Measurements from ENCODE around the gene TMEM97. TPM values are rescaled to one million over a fixed set of nuclear protein-coding genes. Genes with fewer than 3 reads are reported as not detected.

The TMEM97 gene
- total RNA-seq, 1 donor from 2014 or later = 3.9 TPM

- intact Hi-C loops (cut with DNase I) = no loop called here
- no peak for DNase-seq (ENCODE audit: low spot score)
Observed at GRCh38 chr17:28350271-28350670, 31.3 kb downstream of the TMEM97 start.

- DNase-seq (ENCODE audit: low spot score) = peak; percentile 98
- intact Hi-C loops (cut with DNase I) = loop anchor here (1.0 kb wide), 1 partner anchor 22 kb away; the partner anchor contains the start of genes IFT20 and TNFAIP1
Observed at GRCh38 chr17:28357061-28357900, 38.3 kb downstream of the TMEM97 start, which contains the start of gene POLDIP2. Gene POLDIP2, minus strand, starts transcription at chr17:28357527. Its CDS starts 79 bp downstream, at chr17:28357448.

- intact Hi-C loops (cut with DNase I) = loop anchor here (1.0 kb wide), 1 partner anchor 23 kb away; the partner anchor contains the start of genes IFT20 and TNFAIP1
- no peak for DNase-seq (ENCODE audit: low spot score)
Observed at GRCh38 chr17:28357901-28358197, 38.8 kb downstream of the TMEM97 start.

- intact Hi-C loops (cut with DNase I) = no loop called here
- no peak for DNase-seq (ENCODE audit: low spot score)
Observed at GRCh38 chr17:28363186-28363585, 44.2 kb downstream of the TMEM97 start.

GRCh38 chr17:28363776-28364650, 45.0 kb downstream of the TMEM97 start:
- intact Hi-C loops (cut with DNase I) = no loop called here
- no peak for DNase-seq (ENCODE audit: low spot score)

- intact Hi-C loops (cut with DNase I) = no loop called here
- DNase-seq (ENCODE audit: low spot score) = no peak
Observed at GRCh38 chr17:28364665-28365363, 45.8 kb downstream of the TMEM97 start, which contains the start of gene SEBOX. Gene SEBOX, minus strand, starts transcription at chr17:28365199. Its CDS starts 48 bp downstream, at chr17:28365151.

- intact Hi-C loops (cut with DNase I) = no loop called here
- no peak for DNase-seq (ENCODE audit: low spot score)
Observed at GRCh38 chr17:28365487-28365886, 46.5 kb downstream of the TMEM97 start.

- intact Hi-C loops (cut with DNase I) = no loop called here
- DNase-seq (ENCODE audit: low spot score) = no peak
Observed at GRCh38 chr17:28366605-28367004, 47.6 kb downstream of the TMEM97 start.

- peak; percentile 41 for DNase-seq (ENCODE audit: low spot score)
- intact Hi-C loops (cut with DNase I) = no loop called here
Observed at GRCh38 chr17:28367641-28368305, 48.8 kb downstream of the TMEM97 start.

- intact Hi-C loops (cut with DNase I) = no loop called here
Observed at GRCh38 chr17:28368306-28368831, 49.4 kb downstream of the TMEM97 start.

GRCh38 chr17:28368915-28369683, 50.1 kb downstream of the TMEM97 start:
- no peak for DNase-seq (ENCODE audit: low spot score)
- intact Hi-C loops (cut with DNase I) = no loop called here

More at GRCh38 chr17:28368306-28368831, 49.4 kb downstream of the TMEM97 start:
- no peak for DNase-seq (ENCODE audit: low spot score)

- DNase-seq (ENCODE audit: low spot score) = no peak
- intact Hi-C loops (cut with DNase I) = loop anchor here (5.0 kb wide), 1 partner anchor 32 kb away; the partner anchor contains the start of genes IFT20 and TNFAIP1
Observed at GRCh38 chr17:28369684-28370034, 50.7 kb downstream of the TMEM97 start.

GRCh38 chr17:28370035-28370743, 51.2 kb downstream of the TMEM97 start, which contains the start of gene VTN:
Gene VTN, minus strand, starts transcription at chr17:28370307. Its CDS starts 104 bp downstream, at chr17:28370203.
- no peak for DNase-seq (ENCODE audit: low spot score)
- intact Hi-C loops (cut with DNase I) = loop anchor here (5.0 kb wide), 1 partner anchor 33 kb away; the partner anchor contains the start of genes IFT20 and TNFAIP1

- intact Hi-C loops (cut with DNase I) = loop anchor here (5.0 kb wide), 1 partner anchor 33 kb away; the partner anchor contains the start of genes IFT20 and TNFAIP1
- DNase-seq (ENCODE audit: low spot score) = no peak
Observed at GRCh38 chr17:28370744-28371103, 51.7 kb downstream of the TMEM97 start.

GRCh38 chr17:28371245-28372202, 52.5 kb downstream of the TMEM97 start, which contains the start of gene SARM1:
Gene SARM1, plus strand, starts transcription at chr17:28371694. Its CDS starts 339 bp downstream, at chr17:28372033.
- peak; percentile 94 for DNase-seq (ENCODE audit: low spot score)
- intact Hi-C loops (cut with DNase I) = loop anchor here (5.0 kb wide), 1 partner anchor 34 kb away; the partner anchor contains the start of genes IFT20 and TNFAIP1

All from cardiac septum (tissue), 1 donor.